NOMO-1 treated with DMSO at 0.1 percent for 48 hours (cell line): ENCODE measurements around the gene UBR4.
"Not testable (repeated sequence)": the region's sequence is repeated elsewhere in the genome, so short reads cannot be mapped to it uniquely, and the experiment has no call there.

ENCODE experiments used
- DNase-seq: peaks from one replicate; lab custom pipeline; 2025; ENCODE audit not compliant: unreplicated experiment; lab: John Stamatoyannopoulos, UW

UBR4 gene

GRCh38 chr1:19209990-19210771, at the start of gene UBR4:
Gene UBR4, minus strand, starts transcription at chr1:19210266. Its CDS starts 18 bp downstream, at chr1:19210248.
- peak; percentile 85 for DNase-seq

GRCh38 chr1:19258353-19258752, 48.3 kb upstream of the UBR4 start:
- no peak for DNase-seq

- DNase-seq, result no peak
Measured at GRCh38 chr1:19257178-19257914, 47.3 kb upstream of the UBR4 start.

GRCh38 chr1:19256301-19256700, 46.2 kb upstream of the UBR4 start:
- DNase-seq, result not testable (repeated sequence)

GRCh38 chr1:19255288-19255687, 45.2 kb upstream of the UBR4 start:
- DNase-seq, result no peak

GRCh38 chr1:19254416-19254815, 44.4 kb upstream of the UBR4 start:
- DNase-seq, result no peak

GRCh38 chr1:19251305-19252196, 41.5 kb upstream of the UBR4 start, which contains the start of the genes EMC1 and MRTO4:
Gene EMC1, minus strand, starts transcription at chr1:19251524. Its CDS starts 15 bp downstream, at chr1:19251509.
Gene MRTO4, plus strand, starts transcription at chr1:19251805. Its CDS starts 31 bp downstream, at chr1:19251836.
- peak; percentile 77 for DNase-seq

GRCh38 chr1:19250629-19251304, 40.7 kb upstream of the UBR4 start:
- DNase-seq, result no peak

- DNase-seq, result peak; percentile 76
Measured at GRCh38 chr1:19240673-19241538, 30.8 kb upstream of the UBR4 start.

- no peak for DNase-seq
Measured at GRCh38 chr1:19239876-19240275, 29.8 kb upstream of the UBR4 start.

- DNase-seq, result no peak
Measured at GRCh38 chr1:19234224-19234623, 24.2 kb upstream of the UBR4 start.

- DNase-seq, result no peak
Measured at GRCh38 chr1:19232524-19232846, 22.4 kb upstream of the UBR4 start.

- DNase-seq, result not testable (repeated sequence)
Measured at GRCh38 chr1:19231736-19232523, 21.9 kb upstream of the UBR4 start.

- no peak for DNase-seq
Measured at GRCh38 chr1:19229828-19230325, 19.8 kb upstream of the UBR4 start.

GRCh38 chr1:19229229-19229628, 19.2 kb upstream of the UBR4 start:
- no peak for DNase-seq

- DNase-seq, result no peak
Measured at GRCh38 chr1:19222979-19223824, 13.1 kb upstream of the UBR4 start.

- DNase-seq, result no peak
Measured at GRCh38 chr1:19222573-19222972, 12.5 kb upstream of the UBR4 start.

- DNase-seq, result no peak
Measured at GRCh38 chr1:19220991-19221390, 10.9 kb upstream of the UBR4 start.
